ENCODE results near the gene EFNA1.

- TF ChIP-seq CTCF (IDR thresholded peaks at IDR 0.05), result no peak
- no peak for TF ChIP-seq POLR2A (IDR thresholded peaks at IDR 0.05)
Observed at GRCh38 chr1:155125511-155125945, 2.1 kb upstream of the EFNA1 start.

Measured in heart left ventricle (tissue), 13 donors.